Rectal smooth muscle tissue (tissue), 1 donor: ENCODE data around the gene RASGEF1C.

Source experiments
- H3K27ac ChIP-seq: one replicate; pipeline ENCODE4 v1.7.0; 2013; ENCODE audit warnings: low read depth, low read length, inconsistent platforms
- H3K27me3 ChIP-seq: one replicate; pipeline ENCODE4 v1.7.0; 2013; ENCODE audit warnings: low read length; ENCODE audit not compliant: control insufficient read depth, insufficient read depth
- H3K36me3 ChIP-seq: one replicate; pipeline ENCODE4 v1.7.0; 2013; ENCODE audit warnings: low read length; ENCODE audit not compliant: control insufficient read depth, insufficient read depth
- H3K4me1 ChIP-seq: one replicate; pipeline ENCODE4 v1.7.0; 2013; ENCODE audit warnings: low read length; ENCODE audit not compliant: control insufficient read depth, insufficient read depth
- H3K4me3 ChIP-seq: one replicate; pipeline ENCODE4 v1.7.0; 2013; ENCODE audit warnings: low read length
- H3K9ac ChIP-seq: one replicate; pipeline ENCODE4 v1.7.0; 2013; ENCODE audit warnings: low read length

Gene RASGEF1C

GRCh38 chr5:180140571-180140970 lies 68.4 kb downstream of the RASGEF1C start:
- Histone ChIP-seq H3K9ac (no peak overlapping the region), H3K4me1 (no peaks in the 10 kb centered on the region), H3K36me3 (no peaks in the 10 kb centered on the region), H3K4me3 (no peak overlapping the region), H3K27me3 (peaks cover 3% of the 10 kb centered on the region), H3K27ac (no peak overlapping the region)

DNA sequence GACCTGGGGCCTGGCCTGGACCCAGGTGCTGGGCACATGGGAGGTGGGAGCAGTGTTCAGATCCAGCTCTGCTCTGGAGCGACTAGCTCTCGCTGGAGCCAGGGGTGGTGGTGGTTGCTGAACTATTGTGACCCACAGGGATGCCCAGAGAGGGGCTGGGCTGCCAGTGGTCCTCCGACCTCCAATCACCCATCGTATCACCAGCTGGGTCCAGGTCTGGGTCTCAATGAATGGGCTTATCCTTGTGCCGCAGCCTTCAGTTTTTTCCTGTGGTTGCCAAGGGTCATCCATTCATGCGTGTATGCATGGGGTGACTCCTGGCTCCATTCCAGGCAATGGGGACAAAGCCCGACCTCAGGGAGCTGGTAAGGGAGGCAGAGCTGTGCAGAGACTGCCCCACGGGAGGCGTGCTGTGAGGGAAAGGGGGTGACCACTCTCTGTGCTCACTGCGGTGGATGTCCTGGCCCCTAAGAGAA lies 68.9 kb downstream of the RASGEF1C start:
- no peaks in the 10 kb centered on the region for H3K4me1 ChIP-seq
- H3K27me3 ChIP-seq, result peaks cover 3% of the 10 kb centered on the region
- no peaks in the 10 kb centered on the region for H3K36me3 ChIP-seq
- no peak overlapping the region for H3K27ac ChIP-seq
- no peak overlapping the region for H3K4me3 ChIP-seq
- no peak overlapping the region for H3K9ac ChIP-seq

DNA sequence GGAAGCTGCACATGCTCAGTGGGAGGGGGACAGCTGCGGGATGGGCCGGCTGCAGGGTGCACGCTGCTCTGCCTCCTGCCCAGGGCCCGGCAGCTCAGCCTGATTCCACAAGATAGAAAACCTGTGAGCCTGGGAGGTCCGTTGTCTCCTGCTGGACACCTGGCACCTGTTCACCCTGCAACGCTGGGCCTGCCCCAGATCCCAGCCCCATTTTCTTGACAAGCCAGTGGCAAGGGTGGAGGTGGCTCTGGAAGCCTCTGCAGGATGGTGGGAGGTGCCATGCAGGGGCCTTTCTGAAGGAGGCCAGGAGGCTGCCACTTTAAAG lies 69.3 kb downstream of the RASGEF1C start:
- H3K27me3 ChIP-seq, result peaks cover 3% of the 10 kb centered on the region
- no peak overlapping the region for H3K27ac ChIP-seq
- H3K9ac ChIP-seq, result no peak overlapping the region
- H3K4me3 ChIP-seq, result no peak overlapping the region
- H3K4me1 ChIP-seq, result no peaks in the 10 kb centered on the region
- no peaks in the 10 kb centered on the region for H3K36me3 ChIP-seq

- H3K27me3 ChIP-seq, result peaks cover 3% of the 10 kb centered on the region
- no peak overlapping the region for H3K4me3 ChIP-seq
- no peaks in the 10 kb centered on the region for H3K36me3 ChIP-seq
- no peak overlapping the region for H3K9ac ChIP-seq
- H3K27ac ChIP-seq, result no peak overlapping the region
- H3K4me1 ChIP-seq, result no peaks in the 10 kb centered on the region
Measured at GRCh38 chr5:180138976-180139730, 69.9 kb downstream of the RASGEF1C start.

DNA sequence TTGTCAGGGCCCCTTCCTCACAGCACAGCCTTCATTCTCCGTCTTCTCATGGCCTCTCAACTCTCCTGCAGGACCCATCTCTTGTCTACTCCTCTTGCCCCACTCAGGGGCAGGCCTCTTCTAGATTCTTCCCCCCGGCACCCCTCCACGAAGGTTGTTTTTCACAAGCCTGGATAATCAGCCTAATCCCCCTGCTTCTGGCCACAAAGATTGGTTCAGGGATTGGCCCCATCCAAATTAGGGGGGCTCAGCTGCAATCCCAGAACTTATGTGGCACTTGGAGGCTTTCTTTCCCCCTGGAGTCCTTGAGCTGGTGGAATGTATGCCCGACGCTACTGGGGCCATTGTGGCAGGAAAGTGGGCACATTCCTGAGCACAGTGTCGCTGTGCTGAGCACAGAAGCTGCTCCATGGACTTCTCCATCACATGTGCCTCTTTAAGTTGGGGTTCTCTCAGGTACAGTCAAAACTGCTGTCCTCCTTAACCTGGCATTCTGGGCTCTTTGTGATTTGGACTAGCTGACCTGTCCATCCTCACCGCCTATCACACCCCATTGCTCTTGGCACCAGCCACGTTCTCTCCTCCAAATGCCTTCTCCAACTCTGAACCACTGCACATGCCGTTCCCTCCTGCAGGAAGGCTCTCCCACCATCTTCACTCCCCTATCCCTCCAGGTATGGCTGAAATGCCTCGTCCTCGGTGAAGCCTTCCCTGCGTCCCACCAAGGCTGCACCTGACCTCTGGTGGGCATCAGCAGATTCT lies 70.6 kb downstream of the RASGEF1C start:
- Histone ChIP-seq H3K4me1 (no peaks in the 10 kb centered on the region), H3K36me3 (no peaks in the 10 kb centered on the region), H3K9ac (no peak overlapping the region), H3K4me3 (no peak overlapping the region), H3K27ac (no peak overlapping the region), H3K27me3 (peaks cover 3% of the 10 kb centered on the region)

DNA sequence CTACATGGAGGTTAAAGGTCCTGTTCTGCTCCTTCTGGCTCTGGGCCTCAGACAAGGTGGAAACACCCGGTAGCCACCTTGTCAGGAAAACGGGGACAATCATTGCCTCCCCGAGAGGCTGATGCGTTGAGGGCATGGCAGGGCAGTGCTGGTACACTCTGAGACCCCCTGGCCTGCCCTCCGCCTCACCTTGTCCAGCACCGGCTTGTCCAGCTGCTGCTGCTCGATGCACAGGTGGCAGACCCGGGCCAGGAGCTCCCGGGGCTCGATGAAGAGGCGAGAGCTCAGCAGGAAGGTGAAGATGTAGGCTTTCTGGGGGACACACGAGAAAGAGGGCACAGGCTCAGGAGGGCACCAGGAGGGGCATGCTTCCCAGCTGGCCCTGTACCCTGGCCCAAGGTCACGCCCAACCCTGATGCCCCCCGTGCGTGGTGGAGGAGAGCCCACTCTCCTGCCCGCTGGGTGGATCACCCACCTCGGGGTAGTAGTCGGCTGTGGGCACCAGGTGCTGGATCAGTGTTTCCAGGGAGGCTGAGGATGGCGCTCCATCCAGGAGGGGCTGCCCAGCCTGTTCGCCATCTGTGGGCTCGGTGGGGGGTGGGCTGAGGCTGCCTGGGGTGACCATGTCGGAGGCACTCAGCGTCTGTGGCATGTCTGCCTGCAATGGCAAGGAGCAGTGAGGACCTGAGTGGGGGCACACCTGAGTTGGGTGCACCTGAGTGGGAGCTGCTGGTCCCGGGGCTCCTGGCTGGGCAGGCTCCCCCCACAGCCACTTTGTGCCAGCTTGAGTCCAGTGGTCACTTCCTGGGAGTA lies 71.4 kb downstream of the RASGEF1C start:
- H3K4me3 ChIP-seq, result no peak overlapping the region
- no peak overlapping the region for H3K27ac ChIP-seq
- H3K9ac ChIP-seq, result no peak overlapping the region
- no peaks in the 10 kb centered on the region for H3K36me3 ChIP-seq
- peaks cover 3% of the 10 kb centered on the region for H3K27me3 ChIP-seq
- no peaks in the 10 kb centered on the region for H3K4me1 ChIP-seq

- H3K36me3 ChIP-seq, result no peaks in the 10 kb centered on the region
- peaks cover 3% of the 10 kb centered on the region for H3K27me3 ChIP-seq
- no peaks in the 10 kb centered on the region for H3K4me1 ChIP-seq
- H3K9ac ChIP-seq, result no peak overlapping the region
- no peak overlapping the region for H3K27ac ChIP-seq
- no peak overlapping the region for H3K4me3 ChIP-seq
Measured at GRCh38 chr5:180136630-180137381, 72.2 kb downstream of the RASGEF1C start.

- H3K9ac ChIP-seq, result no peak overlapping the region
- peaks cover 3% of the 10 kb centered on the region for H3K27me3 ChIP-seq
- H3K27ac ChIP-seq, result no peak overlapping the region
- H3K4me3 ChIP-seq, result no peak overlapping the region
- no peaks in the 10 kb centered on the region for H3K36me3 ChIP-seq
- H3K4me1 ChIP-seq, result no peaks in the 10 kb centered on the region
Measured at GRCh38 chr5:180135967-180136629, 72.9 kb downstream of the RASGEF1C start.

DNA sequence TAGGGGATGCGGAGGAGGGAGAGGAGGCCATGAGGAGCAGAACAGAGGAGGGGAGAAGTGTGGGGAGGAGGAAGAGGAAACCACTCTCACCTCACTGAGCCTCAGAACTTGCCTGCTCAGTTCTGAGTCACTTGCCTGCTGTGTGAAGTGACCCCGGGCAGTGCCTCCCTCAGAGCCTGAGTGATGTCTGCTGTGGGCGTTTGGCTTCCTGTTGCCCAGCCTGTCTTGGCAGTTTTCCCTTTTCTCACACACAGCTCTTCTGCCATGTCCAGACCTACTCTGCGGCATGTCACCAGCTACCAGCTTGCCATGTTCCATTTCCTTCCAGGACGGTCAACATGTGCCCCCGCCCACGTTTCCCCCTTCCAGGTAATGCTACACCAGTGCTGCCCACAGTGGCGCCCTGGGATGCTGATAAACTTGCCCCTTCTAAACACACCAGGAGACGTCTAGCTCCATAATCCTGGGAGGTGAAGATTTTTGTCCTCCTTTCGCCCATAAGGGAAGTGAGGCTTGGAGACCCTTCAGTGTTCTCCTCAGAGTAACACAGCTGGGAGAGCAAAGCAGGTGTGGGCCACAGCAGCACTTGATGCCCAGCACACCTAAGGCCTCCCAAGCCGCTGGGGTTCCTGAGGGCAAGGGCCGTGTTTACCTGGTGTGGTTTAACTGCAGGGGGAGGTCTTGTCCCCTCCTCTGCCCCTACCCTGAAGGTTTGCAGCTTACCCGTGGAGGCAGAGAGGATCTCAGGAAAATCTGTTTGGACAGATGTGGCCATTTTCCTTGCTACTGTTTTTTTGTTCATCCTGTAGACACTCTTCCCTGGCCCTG lies 73.7 kb downstream of the RASGEF1C start:
- no peaks in the 10 kb centered on the region for H3K4me1 ChIP-seq
- no peak overlapping the region for H3K4me3 ChIP-seq
- no peaks in the 10 kb centered on the region for H3K36me3 ChIP-seq
- no peak overlapping the region for H3K9ac ChIP-seq
- no peak overlapping the region for H3K27ac ChIP-seq
- peaks cover 3% of the 10 kb centered on the region for H3K27me3 ChIP-seq

DNA sequence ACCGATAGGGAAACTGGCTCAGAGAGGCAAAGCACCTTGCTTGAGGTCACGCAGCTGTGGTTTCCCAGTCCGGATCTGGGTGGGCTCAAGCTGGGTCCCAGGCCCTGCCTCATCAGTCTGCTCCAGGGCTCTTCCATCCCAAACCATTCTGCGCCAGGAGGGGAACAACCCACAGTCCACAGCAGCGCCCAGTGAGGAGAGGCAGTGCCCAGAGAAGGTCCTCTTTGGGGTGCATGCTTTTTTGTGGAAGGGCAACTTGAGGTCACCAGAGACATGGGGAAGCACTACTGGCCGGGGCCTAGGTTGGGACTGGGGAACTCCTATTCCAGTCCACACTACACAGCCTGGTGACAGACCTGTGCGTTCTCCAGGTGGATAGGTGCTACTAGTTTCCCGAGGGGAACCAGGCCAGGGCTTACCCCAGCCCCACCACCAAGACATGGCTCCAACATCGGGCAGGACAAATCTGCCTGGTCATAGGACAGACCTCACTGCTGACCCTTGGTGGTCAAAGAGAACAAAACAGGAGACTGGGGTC lies 75.0 kb downstream of the RASGEF1C start:
- H3K36me3 ChIP-seq, result no peaks in the 10 kb centered on the region
- no peak overlapping the region for H3K27ac ChIP-seq
- no peak overlapping the region for H3K4me3 ChIP-seq
- H3K27me3 ChIP-seq, result no peaks in the 10 kb centered on the region
- no peaks in the 10 kb centered on the region for H3K4me1 ChIP-seq
- H3K9ac ChIP-seq, result no peak overlapping the region

GRCh38 chr5:180133551-180133950 lies 75.5 kb downstream of the RASGEF1C start:
- H3K27ac ChIP-seq, result no peak overlapping the region
- no peak overlapping the region for H3K4me3 ChIP-seq
- no peak overlapping the region for H3K9ac ChIP-seq
- no peaks in the 10 kb centered on the region for H3K4me1 ChIP-seq
- no peaks in the 10 kb centered on the region for H3K27me3 ChIP-seq
- H3K36me3 ChIP-seq, result no peaks in the 10 kb centered on the region
